K562 (cell line): ENCODE measurements around the gene PRM2. TPM values are rescaled to one million over a fixed set of nuclear protein-coding genes. Genes with fewer than 3 reads are reported as not detected.

Experiments used
- CTCFL ChIP-seq: IDR thresholded peaks from 2 replicates; pipeline ENCODE4 v1.6.1; 2011; ENCODE audit warnings: borderline replicate concordance, low read depth, mild to moderate bottlenecking, moderate library complexity, low read length; ENCODE audit not compliant: insufficient read depth, poor library complexity, severe bottlenecking
- DIDO1 ChIP-seq: fragments of 450-650 bp; IDR thresholded peaks from 2 replicates; pipeline ENCODE4 v1.6.1; 2016; ENCODE audit warnings: low read depth, missing biosample characterization, missing genetic modification characterization
- FOXJ2 ChIP-seq: fragments of 200-800 bp; sonication (Bioruptor generic); IDR thresholded peaks from 2 replicates; pipeline ENCODE4 v1.6.1; 2016; ENCODE audit warnings: missing genetic modification characterization, missing compliant biosample characterization
- MAFF ChIP-seq: IDR thresholded peaks from 2 replicates; pipeline ENCODE4 v1.6.1; 2012; ENCODE audit warnings: low read length, improper control_type of control experiment
- MTA2 ChIP-seq: fragments of 450-650 bp; IDR thresholded peaks from 2 replicates; pipeline ENCODE4 v1.6.1; 2016; ENCODE audit warnings: low read depth
- MXI1 ChIP-seq: IDR thresholded peaks from 2 replicates; pipeline ENCODE4 v1.6.1; 2011; ENCODE audit warnings: low read depth, mild to moderate bottlenecking, improper control_type of control experiment, low read length
- MYC ChIP-seq, 2 experiments: fragments of 250-450 bp in 1 of 2; sonication (Bioruptor Pico) in 1 of 2; IDR thresholded peaks; 2 replicates each; pipeline versions ENCODE4 v1.5.1 to v1.6.1; 2012 to 2021; ENCODE audit warnings: low read depth in 2 of 2, borderline replicate concordance in 1 of 2, improper control_type of control experiment in 1 of 2, low read length in 1 of 2, mild to moderate bottlenecking in 1 of 2, moderate library complexity in 1 of 2
- NFYB ChIP-seq: IDR thresholded peaks from 2 replicates; pipeline ENCODE4 v1.6.1; 2011; ENCODE audit warnings: mild to moderate bottlenecking, moderate library complexity; ENCODE audit not compliant: insufficient read length; ENCODE audit errors: extremely low read depth
- NRF1 ChIP-seq, 2 experiments: fragments of 450-650 bp; IDR thresholded peaks in 1 of 2; conservative IDR thresholded peaks in 1 of 2; 2 replicates each; pipeline ENCODE4 v1.6.1; 2014; ENCODE audit warnings: mild to moderate bottlenecking in 2 of 2
- PHF20 ChIP-seq: fragments of 450-650 bp; IDR thresholded peaks from 2 replicates; pipeline ENCODE4 v1.6.1; 2018; ENCODE audit not compliant: partially characterized antibody
- POLR3G ChIP-seq: IDR thresholded peaks from 2 replicates; pipeline ENCODE4 v1.6.1; 2011; ENCODE audit not compliant: insufficient read length, insufficient replicate concordance; ENCODE audit errors: extremely low read depth
- RFX7 ChIP-seq: fragments of 250-450 bp; sonication (Bioruptor Pico); IDR thresholded peaks from 2 replicates; pipeline ENCODE4 v1.5.1; 2021; ENCODE audit warnings: mild to moderate bottlenecking
- SMAD3 ChIP-seq: fragments of 450-650 bp; formaldehyde crosslinking; conservative IDR thresholded peaks from 2 replicates; pipeline ENCODE4 v1.4.0; 2020; ENCODE audit warnings: mild to moderate bottlenecking
- SOX6 ChIP-seq: fragments of 450-650 bp; IDR thresholded peaks from 2 replicates; pipeline ENCODE4 v1.6.1; 2014; ENCODE audit warnings: mild to moderate bottlenecking
- SRSF1 ChIP-seq: fragments of 200-400 bp; formaldehyde crosslinking; IDR thresholded peaks from 2 replicates; pipeline ENCODE4 v1.6.1; 2017; ENCODE audit warnings: mild to moderate bottlenecking, low read depth, low read length, moderate library complexity
- TBP ChIP-seq: optimal IDR thresholded peaks from 2 replicates; pipeline ENCODE3; 2011; ENCODE audit warnings: low read depth, low read length, improper control_type of control experiment
- USF2 ChIP-seq: sonication (generic); formaldehyde crosslinking; IDR thresholded peaks from 2 replicates; pipeline ENCODE4 v1.5.0; 2020; ENCODE audit warnings: missing genetic modification reagents
- YBX1 ChIP-seq: fragments of 450-650 bp; IDR thresholded peaks from 2 replicates; pipeline ENCODE4 v1.7.1; 2016; ENCODE audit warnings: mild to moderate bottlenecking
- ZBTB7A ChIP-seq: IDR thresholded peaks from 2 replicates; pipeline ENCODE4 v1.6.1; 2011; ENCODE audit warnings: low read depth, mild to moderate bottlenecking, low read length, moderate library complexity, borderline replicate concordance; ENCODE audit not compliant: control insufficient read depth
- ZC3H4 ChIP-seq: sonication (generic); formaldehyde crosslinking; IDR thresholded peaks from 2 replicates; pipeline ENCODE4 v1.9.0; 2021; ENCODE audit warnings: missing genetic modification reagents, borderline replicate concordance
- ZNF717 ChIP-seq: fragments of 250-450 bp; sonication (Bioruptor Pico); IDR thresholded peaks from 2 replicates; pipeline ENCODE4 v1.5.0; 2021
- polyA plus RNA-seq, 8 experiments: library from polyadenylated mRNA; depleted of rRNA in 4 of 8; stranded (reverse) in 5 of 8; unstranded in 3 of 8; fragments of >200 nt; fragmentation: Nextera tagmentation in 2 of 8; fragmentation: Illumina TruSeq in 1 of 8; extraction: Ambion mirVana in 2 of 8; extraction: Trizol in 1 of 8; gene quantifications; 2 replicates each; pipeline versions ENCODE4 v1.2.1 to v1.2.3, GENCODE V29; 2011 to 2014; ENCODE audit warnings: inconsistent platforms in 1 of 8, missing spikeins in 1 of 8
- total RNA-seq, 7 experiments: library from RNA; depleted of rRNA in 6 of 7; stranded (reverse); fragments of >200 nt in 6 of 7; fragmentation: Illumina TruSeq in 2 of 7; extraction: Trizol in 2 of 7; gene quantifications; 2 replicates each; pipeline versions ENCODE4 v1.2.1 to v1.2.3, GENCODE V29; 2011 to 2021; ENCODE audit warnings: low replicate concordance in 1 of 7
- TF ChIP-seq, protein P1 (sequence below): sonication (generic); formaldehyde crosslinking; IDR thresholded peaks from 2 replicates; pipeline ENCODE4 v1.8.0; 2022; ENCODE audit warnings: mild to moderate bottlenecking, missing genetic modification reagents, borderline replicate concordance

The PRM2 gene
- total and polyA plus RNA-seq, 9 of the 15 experiments (the other 6 are each of a cell fraction or from before 2014, with no cell fraction given), result not detected

- TF ChIP-seq NFYB (no peak), SRSF1 (no peak), MTA2 (no peak), MAFF (no peak), ZBTB7A (peak; percentile 100), TBP (peak; percentile 98), USF2 (CRISPR knock-in tag) (no peak), MYC (IDR thresholded peaks at IDR 0.05; ENCODE audit: low read depth, low read length) (peak; percentile 29), MYC (CRISPR knock-in tag; IDR thresholded peaks at IDR 0.05; ENCODE audit: borderline replicate concordance, low read depth) (0 out of 2 replicates have a peak, but pooled peaks have one; percentile 48), FOXJ2 (tag) (0 out of 2 replicates have a peak, but pooled peaks have one; percentile 35), MXI1 (peak; percentile 72; the same call in 1 of the 2 replicates), DIDO1 (peak; percentile 68), SMAD3 (CRISPR knock-in tag) (no peak), YBX1 (no peak), RFX7 (CRISPR knock-in tag) (no peak), CTCFL (peak; percentile 45), ZNF717 (no peak), ZC3H4 (no peak), NRF1 (conservative IDR thresholded peaks at IDR 0.05 in 1 of 2, IDR thresholded peaks at IDR 0.05 in 1 of 2) (peak; percentile 86 to 89), POLR3G (no peak), SOX6 (no peak; the same call in 1 of the 2 replicates), PHF20 (no peak)
- TF ChIP-seq, protein P1, sequence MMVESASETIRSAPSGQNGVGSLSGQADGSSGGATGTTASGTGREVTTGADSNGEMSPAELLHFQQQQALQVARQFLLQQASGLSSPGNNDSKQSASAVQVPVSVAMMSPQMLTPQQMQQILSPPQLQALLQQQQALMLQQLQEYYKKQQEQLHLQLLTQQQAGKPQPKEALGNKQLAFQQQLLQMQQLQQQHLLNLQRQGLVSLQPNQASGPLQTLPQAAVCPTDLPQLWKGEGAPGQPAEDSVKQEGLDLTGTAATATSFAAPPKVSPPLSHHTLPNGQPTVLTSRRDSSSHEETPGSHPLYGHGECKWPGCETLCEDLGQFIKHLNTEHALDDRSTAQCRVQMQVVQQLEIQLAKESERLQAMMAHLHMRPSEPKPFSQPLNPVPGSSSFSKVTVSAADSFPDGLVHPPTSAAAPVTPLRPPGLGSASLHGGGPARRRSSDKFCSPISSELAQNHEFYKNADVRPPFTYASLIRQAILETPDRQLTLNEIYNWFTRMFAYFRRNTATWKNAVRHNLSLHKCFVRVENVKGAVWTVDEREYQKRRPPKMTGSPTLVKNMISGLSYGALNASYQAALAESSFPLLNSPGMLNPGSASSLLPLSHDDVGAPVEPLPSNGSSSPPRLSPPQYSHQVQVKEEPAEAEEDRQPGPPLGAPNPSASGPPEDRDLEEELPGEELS (CRISPR knock-in tag), result no peak
Measured at GRCh38 chr16:11255737-11256660, 20.3 kb downstream of the PRM2 start, which contains the start of gene SOCS1 (continued).
